CD1c-positive myeloid dendritic cell (primary cell): ENCODE results near the gene NUP62.
A peak's percentile ranks its signal among the peaks of the same experiment; 100 is the strongest.

ENCODE experiments used
- DNase-seq: peaks from one replicate; pipeline ENCODE4 v3.0.0-alpha.2; 2016; ENCODE audit errors: extremely low spot score

The NUP62 gene

DNA sequence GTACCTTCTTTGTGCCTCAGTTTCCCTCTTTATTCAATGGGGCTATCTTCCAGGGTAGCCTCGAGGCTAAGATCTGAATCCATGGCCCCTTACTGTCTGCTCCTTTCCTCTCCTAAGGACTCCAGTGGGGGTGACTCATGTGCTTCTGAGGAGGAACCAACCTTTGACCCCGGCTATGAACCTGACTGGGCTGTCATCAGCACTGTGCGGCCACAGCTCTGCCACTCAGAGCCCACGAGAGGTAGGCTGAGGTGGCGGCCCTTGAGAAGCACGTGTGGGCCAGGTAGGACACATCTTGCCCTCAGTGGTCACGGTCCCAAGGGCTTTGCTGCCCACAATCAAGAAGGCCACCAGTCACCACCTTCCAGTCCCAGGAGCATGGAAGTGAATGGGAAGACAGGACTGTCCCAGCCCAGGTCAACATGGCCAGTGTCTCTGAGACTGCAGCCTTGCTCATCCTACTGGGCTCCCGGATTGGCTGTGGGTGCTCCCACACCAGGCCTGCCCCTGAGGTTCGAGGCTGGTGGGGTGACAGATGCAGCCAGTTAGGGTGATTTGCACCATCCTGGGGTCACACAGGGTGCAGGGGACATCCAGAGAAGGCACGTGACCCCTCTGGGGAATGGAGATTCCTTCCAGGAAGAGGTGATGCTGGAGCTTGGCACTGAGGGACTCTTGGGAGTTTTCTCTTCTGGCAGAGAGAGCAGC lies 49.0 kb downstream of the NUP62 start:
- no peak for DNase-seq

DNA sequence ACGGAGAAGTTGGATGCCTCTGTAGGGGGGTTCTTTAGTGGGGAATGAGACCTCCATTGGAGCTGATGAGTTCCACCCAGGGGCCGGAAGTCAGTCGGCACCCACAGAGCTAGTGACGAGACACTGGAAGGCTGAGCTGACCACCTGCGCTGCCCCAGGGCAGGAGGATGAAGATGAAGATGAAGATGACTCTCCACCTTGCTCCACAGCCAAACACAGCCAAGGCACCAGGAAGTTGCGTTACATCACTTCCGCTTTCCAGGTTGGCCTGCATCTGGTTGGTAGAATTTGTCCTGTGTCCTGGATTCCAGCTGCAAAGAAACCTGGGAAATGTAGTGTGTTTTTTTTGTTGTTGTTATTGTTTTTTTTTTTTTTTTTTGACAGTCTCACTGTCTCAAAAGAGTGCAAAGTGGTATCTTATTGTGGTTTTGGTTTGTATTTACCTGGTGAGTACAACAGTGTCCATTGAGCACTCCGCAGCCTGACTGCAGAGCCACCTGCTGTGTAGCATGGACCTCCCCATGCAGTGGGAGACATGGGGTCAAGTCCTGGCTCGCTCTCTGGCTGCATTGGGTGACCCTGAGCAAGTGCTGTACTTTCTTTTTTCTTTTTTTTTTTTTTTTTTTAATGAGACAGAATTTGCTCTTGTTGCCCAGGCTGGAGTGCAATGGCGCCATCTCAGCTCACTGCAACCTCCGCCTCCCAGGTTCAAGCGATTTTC lies 49.9 kb downstream of the NUP62 start:
- peak; percentile 43 for DNase-seq

DNA sequence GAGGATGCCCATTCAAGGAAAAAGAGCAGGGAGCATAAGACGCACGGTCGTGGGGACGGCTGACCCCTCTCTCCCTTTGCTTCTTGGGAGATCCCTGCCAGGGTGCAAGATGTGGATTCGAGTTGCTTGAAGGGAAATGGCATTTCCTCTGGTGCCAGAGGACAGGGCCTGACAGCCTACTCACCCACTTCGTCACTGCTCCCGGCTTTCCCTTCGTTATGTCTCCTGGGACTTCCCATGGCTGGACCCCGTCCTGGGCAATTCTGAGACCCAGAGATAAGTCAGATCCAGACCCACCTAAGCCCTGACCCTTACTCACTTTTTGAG lies 50.6 kb downstream of the NUP62 start:
- no peak for DNase-seq

DNA sequence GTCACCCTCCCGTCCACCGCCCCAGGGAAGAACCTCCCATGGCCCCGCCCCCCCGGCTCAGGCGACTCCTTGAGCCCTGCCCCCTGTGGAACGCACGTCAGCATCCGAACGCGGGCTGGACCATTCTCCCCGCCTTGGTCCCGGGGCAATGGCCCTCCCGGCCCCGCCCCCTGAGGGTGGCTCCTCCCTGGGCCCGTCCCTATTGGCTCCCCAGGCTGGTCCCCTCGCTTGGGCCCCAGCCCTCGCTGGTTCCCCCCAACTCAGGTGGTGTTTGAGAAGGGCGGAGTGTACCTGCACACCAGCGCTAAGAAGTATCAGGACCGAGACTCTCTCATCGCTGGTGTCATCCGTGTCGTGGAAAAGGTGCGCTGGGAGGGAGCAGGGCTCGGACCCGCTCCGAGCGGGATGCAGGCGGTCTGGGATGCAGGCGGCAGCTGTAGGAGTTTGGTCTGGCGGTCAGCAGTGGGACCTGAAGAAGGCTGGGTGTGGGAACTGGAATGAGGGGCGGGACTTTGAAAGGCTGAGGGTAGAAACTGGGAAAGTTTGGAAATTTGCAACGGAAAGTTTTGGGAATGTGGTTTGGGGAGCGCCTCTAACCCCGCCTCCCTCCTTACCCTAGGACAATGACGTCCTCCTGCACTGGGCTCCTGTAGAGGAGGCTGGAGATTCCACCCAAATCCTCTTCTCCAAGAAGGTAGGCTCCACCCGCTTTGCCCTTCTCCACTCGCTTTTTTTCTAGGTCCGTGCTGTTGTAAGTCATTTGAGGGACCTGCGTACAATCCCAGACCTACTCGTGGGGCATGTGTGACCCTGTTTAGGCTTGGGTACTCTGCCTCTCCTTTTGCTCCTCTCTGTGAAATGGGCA lies 51.2 kb downstream of the NUP62 start:
- DNase-seq: peak; percentile 98

DNA sequence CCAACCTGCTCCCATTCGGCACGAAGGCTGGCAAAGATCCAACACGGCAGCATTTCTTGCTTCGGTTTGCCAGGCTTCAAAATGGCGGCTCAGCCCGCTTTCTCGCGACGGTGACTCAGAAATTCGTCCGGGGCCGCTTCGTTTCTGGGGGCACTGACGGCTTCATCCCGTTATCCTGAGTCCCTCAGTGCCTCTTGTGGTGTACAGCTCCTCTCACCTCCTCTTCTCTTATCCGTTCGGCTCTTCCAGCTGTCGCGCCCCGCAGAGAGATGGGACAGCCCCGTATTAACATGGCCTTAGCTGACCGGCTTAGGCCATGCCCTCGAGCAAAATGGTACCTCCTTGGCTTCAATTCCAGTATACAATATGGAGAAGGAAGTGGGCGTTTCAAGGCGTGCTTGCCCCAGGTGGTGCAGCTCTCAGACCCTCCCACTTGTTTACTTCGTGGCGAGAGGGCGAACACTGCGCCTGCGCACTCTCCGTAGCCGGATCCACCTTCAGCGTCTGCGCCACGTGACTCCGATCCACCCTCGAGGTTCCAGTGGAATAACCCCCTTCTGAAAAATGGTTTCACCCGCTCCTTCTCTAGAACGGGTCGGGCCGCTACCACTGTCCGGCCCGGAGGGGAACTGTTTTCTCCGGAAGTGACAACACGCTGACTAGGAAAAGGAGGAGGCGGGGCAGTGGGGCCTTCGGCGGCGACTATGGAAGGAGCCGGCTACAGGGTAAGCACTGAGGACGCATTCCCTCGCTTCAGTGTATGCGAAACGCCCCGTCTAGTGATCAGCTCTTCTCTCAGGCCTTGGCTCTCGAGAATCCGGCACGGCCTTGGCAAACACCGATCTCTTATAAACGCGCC lies 52.1 kb downstream of the NUP62 start, which contains the start of the genes AKT1S1 and TBC1D17:
Gene AKT1S1, minus strand, starts transcription at position 336 of the 859 bp plus-strand sequence. CDS start 4,060 bp downstream, outside the sequence.
Gene TBC1D17, plus strand, starts transcription at position 683 of the 859 bp plus-strand sequence. Its CDS starts 22 bp downstream, at position 705.
- DNase-seq: peak; percentile 100

DNA sequence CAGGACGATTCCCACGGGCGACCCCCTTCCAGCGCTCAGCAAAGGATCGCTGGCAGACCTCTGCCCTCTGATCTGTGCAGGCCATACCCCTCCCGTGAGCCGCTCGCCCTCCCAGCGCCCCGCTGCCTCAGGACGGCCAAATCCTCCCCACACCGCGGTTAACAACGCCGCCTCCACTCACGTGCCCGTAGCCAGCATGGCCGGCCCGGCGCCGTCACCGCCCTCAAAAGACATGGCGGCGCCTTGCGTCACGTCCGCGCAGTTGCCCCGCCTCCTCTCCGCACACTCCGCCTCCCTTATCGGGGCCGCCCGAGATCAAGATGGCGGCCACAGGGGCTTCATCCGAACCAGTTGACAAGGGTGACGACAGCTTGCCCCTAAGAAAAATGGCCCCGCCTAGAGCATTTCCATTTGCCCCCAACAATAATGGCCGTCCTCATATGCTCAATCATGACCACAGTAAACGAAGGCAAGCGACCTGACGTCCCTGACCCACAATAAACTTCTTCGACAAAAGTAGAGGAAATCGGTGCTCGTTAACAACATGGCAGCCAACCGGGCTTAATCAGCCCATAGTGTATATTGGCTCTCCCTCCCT lies 52.8 kb downstream of the NUP62 start:
- DNase-seq: peak; percentile 99

DNA sequence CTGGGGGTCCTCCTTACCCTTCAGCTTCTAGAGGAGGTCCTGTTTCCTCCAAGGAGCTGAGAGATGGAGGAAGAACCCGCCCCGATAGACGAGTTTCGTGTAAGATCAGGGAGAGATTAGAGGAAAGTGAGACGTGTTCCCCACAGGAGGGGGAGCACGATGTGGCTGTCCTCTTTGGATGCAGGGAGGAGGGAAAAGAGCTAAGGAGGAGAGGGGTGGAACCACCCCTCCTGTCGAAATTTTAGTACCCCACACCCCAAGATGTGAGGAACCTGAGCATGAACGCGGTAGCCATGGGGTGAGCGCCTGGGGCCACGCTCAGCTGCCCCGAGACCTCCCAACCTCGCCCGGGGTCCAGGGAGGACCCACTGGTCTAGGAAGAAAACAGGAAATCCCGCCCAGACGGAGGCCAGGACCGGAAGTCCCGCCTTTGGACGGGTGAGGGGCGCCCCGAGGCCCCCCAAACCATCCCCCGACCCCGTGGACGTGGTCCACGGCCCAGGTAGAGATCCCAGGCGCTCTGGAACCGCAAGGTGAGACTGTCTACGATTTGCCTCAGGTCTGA lies 53.4 kb downstream of the NUP62 start:
- DNase-seq: peak; percentile 51

DNA sequence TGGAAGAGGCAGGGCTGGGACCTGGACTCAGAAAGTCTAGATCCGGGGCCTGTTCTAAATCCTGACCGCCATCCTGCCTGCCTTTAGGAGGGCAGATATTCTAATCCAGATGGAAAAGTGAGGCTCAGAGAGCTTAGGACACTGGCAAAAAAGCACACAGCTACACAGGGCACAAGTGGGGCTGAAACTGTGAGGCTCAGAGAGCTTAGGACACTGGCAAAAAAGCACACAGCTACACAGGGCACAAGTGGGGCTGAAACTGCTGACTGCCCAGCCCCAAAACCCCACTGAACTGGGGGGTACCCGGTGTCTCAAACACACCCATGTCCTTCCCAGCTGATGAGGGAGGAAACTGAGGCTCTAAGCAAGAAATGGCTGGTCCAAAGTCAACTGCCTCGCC lies 54.1 kb downstream of the NUP62 start:
- no peak for DNase-seq

DNA sequence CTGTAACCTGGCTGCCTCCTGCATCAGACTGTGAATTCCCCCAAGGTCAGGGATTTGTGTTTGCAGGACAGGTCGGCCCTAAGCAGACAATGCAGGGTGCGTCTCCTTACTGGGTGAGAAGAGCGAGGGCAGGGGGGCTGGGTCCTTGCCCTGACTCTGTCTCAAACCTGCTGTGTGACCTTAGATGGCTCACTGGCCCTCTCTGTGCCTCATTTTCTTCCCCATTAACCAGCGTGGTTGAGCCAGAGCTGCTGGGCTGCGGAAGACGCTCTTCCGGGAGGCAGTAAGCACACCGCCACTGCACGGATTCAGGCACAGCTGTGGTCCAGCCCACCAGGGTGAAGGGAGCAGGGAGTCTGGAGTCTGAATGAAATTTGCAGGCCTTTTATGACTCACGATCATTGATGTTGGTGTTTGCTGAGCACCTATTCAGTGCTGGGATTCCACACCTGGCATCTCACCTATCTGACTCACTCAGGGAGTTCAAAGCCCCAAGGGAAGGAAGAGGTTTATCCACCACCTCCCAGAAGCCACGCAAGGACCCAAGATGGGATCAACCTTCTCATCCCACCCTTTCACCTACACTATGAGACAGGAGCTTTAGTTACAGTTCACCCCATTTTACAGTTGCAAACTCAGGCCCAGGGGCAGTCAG lies 54.7 kb downstream of the NUP62 start:
- no peak for DNase-seq

DNA sequence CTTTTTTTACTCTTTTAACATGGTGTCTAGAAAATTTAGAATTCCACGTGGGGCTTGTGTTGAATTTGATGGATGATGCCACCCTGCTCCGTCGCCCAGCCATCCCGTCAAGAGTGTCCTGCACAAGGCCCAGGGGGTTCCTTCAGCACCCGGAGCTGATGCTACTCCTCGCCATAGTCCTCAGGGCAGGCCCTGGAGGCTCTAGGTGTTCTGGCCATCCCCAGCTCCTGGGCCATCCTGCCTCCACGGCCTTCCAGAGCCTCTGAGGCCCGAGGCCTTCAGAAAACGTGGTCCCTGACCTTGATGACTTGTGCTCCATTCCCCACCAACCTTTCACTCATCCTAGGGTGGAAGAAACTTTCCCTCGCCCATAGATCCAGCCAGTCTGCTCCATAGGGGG lies 55.5 kb downstream of the NUP62 start:
- no peak for DNase-seq

DNA sequence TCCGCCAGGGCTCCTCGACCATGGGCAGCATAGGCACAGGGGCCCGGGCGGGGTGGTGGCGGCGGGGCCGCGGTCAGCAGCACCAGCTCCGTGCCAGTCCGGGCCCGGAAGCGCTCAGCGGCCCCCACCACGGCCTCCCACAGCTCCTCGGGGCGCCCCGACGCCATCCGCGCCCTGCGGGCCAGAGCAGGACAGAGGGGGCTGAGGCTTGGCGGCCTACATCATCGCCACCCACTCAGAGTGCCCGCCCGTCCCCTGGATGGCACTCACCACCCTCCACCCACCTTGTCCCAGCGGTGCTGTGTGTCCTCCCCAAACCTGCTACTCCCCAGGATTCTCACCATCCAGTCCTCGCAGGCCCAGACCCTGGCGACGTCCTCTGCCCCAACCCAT lies 56.2 kb downstream of the NUP62 start:
- DNase-seq: no peak

DNA sequence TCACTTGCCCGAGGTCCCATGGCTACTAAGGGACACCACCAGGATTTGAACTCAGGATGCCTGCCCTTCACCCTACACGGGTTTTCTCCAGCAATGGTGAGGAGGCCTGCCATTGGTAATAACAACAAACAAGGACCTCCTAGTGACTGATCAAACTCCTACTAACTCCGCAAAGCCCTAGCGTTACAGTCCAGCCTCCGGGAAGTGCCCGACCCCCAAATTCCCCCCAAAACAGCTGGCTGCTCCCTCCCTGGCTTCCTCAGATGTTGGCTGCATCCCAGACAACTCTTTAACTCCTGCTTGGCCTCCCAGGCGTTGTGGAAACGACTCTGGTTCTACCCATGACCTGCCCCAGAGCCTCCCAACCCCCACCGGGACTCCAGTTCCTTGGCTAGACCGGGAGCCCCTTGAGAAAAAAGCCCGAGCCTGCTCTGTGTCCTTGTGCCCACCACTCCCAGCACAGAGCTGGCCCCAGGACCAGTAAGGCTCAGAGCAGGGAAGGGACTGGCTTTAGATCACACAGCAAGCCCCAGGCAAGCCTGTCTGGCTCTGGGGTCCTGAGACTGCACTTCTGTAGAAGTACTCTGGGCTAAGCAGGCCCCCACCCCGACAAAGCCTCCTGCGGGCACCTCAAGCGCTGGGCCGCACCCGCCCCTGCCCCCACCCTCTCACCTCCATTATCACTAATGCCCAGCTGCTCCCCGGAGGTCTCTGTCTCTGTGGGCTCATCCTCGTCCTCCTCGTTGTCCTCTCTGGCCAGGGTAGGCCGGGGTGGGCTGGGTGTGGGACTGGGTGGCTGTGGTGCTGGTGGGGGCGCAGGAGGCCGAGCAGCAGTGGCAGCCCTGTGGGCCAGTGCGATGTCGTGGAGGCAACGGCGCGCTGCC lies 56.8 kb downstream of the NUP62 start:
- DNase-seq: no peak

DNA sequence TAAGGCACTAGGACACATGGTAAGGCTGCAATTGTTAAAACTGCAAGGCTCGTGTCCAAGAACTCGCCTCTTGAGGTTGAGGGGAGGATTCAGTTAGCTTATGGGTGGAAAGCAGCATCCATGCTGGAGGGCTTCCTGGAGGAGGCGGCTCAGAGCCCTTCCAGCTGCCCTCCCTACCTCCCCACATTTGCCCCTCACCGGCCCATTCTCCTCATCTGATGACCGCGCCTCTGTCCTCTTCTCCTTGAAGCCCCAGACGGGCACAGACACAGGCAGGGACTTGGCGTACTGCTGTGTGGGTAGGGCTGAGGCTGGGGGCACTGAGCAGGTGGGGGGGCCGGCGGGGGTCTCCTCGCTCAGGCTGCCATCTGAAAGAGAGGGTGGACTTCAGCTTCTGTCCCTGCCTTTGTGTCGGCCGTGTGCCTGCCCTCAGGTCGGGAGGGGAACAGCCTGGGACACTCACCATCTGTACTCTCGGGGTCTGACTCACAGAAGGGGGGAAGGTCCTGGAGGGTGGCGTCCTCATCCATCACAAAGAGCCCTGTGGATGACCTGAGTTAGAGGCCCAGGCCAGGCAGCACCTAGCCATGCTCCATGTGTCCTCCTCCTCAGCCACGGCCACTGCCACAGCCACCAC lies 57.8 kb downstream of the NUP62 start:
- no peak for DNase-seq

DNA sequence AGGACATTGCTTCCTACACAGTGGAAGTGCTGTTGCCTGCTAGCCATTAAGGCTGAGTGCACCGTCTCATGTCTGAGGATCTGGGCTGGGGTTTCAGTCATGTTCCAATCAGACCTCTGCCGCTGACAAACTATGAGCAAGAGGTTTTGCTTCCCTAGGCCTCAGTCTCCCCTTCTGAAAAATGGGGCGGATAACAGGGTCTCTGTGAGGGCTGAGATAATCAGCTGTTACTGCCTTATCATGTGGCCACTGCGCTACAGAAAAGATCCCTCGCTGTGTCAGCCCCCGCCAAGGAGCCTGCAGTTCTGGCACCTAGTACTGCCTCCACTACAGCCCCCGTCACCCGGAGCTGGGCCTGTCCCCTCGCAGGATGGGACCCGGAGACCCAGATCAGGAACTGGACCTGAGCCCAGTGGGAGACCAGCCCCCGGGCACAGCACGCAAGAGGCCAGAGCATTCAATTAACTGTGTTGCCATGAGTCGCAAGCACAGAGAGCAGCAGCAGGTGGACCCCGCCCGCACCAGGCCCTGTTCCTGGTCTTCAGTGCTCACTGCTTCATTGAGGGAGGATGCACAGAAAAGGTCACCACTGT lies 58.9 kb downstream of the NUP62 start:
- no peak for DNase-seq

DNA sequence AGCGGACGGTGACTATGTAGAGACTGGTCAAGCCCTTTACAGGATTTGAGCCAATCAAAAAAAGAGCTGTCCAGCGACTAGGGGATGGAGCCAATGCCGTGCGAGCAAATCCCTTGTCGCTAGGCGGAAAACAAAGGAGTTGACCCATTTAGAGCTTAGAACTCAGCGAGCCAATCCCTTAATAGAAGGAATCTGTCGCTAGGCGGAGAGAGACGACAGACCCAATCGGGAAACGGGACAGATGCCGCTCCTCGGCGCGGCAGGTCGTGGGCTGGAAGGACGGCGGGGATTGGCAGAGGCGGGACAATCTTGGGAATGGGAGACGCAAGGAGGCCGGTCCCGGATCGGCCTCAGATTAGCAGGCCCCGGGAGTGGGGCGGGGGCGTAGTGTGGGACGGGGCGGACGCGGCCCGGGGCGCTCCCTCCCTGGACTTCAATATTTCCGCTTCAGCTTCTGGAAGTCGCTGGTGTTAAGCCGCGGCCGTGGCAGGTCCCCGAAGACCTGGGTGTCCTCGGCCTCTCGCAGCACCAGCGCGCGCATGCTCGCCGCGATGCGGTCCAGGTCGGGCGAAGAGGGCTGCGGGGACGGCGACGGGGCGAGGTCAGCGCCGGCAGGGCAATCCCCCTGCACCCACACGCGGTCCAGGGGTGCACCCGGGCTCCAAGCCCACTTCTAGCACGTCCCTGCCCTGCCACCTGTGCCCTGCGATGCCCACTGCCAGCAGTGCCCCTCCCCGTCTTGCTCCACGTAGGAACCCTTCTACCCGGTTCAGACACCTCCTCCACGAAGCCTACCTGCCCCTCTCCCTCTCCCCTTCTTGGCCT lies 59.6 kb downstream of the NUP62 start:
- DNase-seq: peak; percentile 99

DNA sequence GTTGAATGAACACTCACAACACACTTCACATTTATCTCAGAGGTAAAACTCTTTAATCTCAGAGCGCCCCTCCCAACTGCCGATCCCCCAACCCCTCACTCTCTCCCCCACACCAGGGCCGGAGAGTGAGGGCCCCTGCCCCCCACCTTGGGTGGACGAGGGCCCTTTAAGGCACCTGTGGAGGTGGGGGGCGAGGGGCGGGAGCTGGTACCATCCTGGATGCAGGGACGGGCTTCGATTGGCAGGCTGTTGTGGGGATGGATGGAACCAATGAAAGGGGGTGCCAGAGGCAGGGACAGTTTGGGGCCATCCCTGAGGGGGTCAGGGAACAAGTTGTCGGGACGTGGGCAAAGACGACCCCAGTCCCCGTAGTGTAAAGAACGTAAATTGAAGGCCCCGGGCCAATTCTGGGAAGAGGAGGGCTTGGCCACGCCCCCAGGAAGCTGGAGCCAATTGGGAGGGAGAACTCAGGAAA lies 60.3 kb downstream of the NUP62 start:
- DNase-seq: no peak
